Left colon (tissue), 2 donors: ENCODE measurements around the gene SUPT20HL2. TPM values are rescaled to one million over a fixed set of nuclear protein-coding genes. Genes with fewer than 3 reads are reported as not detected.

Source experiments
- ATAC-seq: fragments of 200-7000 bp; cut with Tn5 transposase; one replicate; pipeline ENCODE4 v1.9.1; 2020; ENCODE audit warnings: mild to moderate bottlenecking, moderate library complexity
- DNase-seq, 2 donors: peaks; one replicate each; pipeline ENCODE4 v3.0.0-alpha.2; 2020
- intact Hi-C, 2 donors: fragments of 100-400 bp; cut with DNase I in 1 of 2; cut with micrococcal nuclease in 1 of 2; formaldehyde crosslinking; loops; one replicate each; pipeline versions ENCODE4 v1.11.2 to v1.14.0; 2022; cut with DNase I, micrococcal nuclease
- total RNA-seq, 2 donors: library from RNA; stranded (reverse); fragmentation: NEBNext Ultra II Directional; extraction: Animal tissue kit (Norgen Biotek cat#: 25700); gene quantifications; one replicate each; pipeline ENCODE4 v1.2.1, GENCODE V29; 2021
- donor health status: DM: no; HTN: no; CAD: no.
- donor health status: DM: yes; HTN: yes; CAD: no.

The SUPT20HL2 gene
- total RNA-seq, 2 donors from 2014 or later, result not detected

- ATAC-seq, result no peak
- DNase-seq, result no peak
- intact Hi-C loops, result no loop called here
These were observed 46.9 kb downstream of the SUPT20HL2 start for GRCh38 chrX:24266996-24267395.

- no peak for DNase-seq
- ATAC-seq, result no peak
- intact Hi-C loops, result no loop called here
These were observed 49.5 kb downstream of the SUPT20HL2 start for GRCh38 chrX:24264383-24264782.

GRCh38 chrX:24262309-24262708 lies 51.6 kb downstream of the SUPT20HL2 start:
- no peak for DNase-seq
- no peak for ATAC-seq
- intact Hi-C loops, result no loop called here

Other genes starting within 250 kb of the SUPT20HL2 start
- gene ZFX, start 164.3 kb downstream of the SUPT20HL2 start, total RNA-seq, result 10 to 100 TPM; 41.8 to 52.3 TPM
- not detected for gene SUPT20HL1, start 46.6 kb upstream of the SUPT20HL2 start, total RNA-seq
- gene PDK3, start 151.2 kb upstream of the SUPT20HL2 start, total RNA-seq, result 10 to 100 TPM; 16.2 to 24.2 TPM